HL-60 (cell line): Measurements from ENCODE around the gene ERGIC1.

ENCODE experiments used
- CTCF ChIP-seq: IDR thresholded peaks from one replicate; pipeline ENCODE4 v1.5.1; 2011; ENCODE audit warnings: low read length, control low read depth, inconsistent platforms; ENCODE audit not compliant: insufficient read depth
- POLR2AphosphoS5 ChIP-seq: IDR thresholded peaks from 2 replicates; pipeline ENCODE4 v1.6.1; 2012; ENCODE audit warnings: low read depth

- TF ChIP-seq CTCF (no peak), POLR2AphosphoS5 (no peak)
These were observed 42.2 kb upstream of the ERGIC1 start for GRCh38 chr5:172791726-172792445.
